HG02763 (cell line): ENCODE results near the gene ADAMTS16.
"Not testable (repeated sequence)": the region's sequence is repeated elsewhere in the genome, so short reads cannot be mapped to it uniquely, and the experiment has no call there.

Experiments
- ATAC-seq: cut with Tn5 transposase; IDR thresholded peaks from one replicate; pipeline ENCODE4 v1.9.1; 2021; ENCODE audit warnings: mild to moderate bottlenecking, moderate library complexity; ENCODE audit not compliant: unreplicated experiment

The ADAMTS16 gene

GRCh38 chr5:5139777-5140478, at the start of gene ADAMTS16:
Gene ADAMTS16 (plus strand): TSS chr5:5140330. CDS start chr5:5140468, 138 bp downstream.
- ATAC-seq = no peak

- ATAC-seq = no peak
Measured at GRCh38 chr5:5092149-5092548, 48.0 kb upstream of the ADAMTS16 start.

GRCh38 chr5:5100635-5101034, 39.5 kb upstream of the ADAMTS16 start:
- ATAC-seq = no peak

- ATAC-seq = no peak
Measured at GRCh38 chr5:5101676-5102075, 38.5 kb upstream of the ADAMTS16 start.

- ATAC-seq = no peak
Measured at GRCh38 chr5:5103245-5103644, 36.9 kb upstream of the ADAMTS16 start.

GRCh38 chr5:5104550-5104949, 35.6 kb upstream of the ADAMTS16 start:
- no peak for ATAC-seq

- ATAC-seq = no peak
Measured at GRCh38 chr5:5105531-5105930, 34.6 kb upstream of the ADAMTS16 start.

- no peak for ATAC-seq
Measured at GRCh38 chr5:5116956-5117355, 23.2 kb upstream of the ADAMTS16 start.

GRCh38 chr5:5122776-5123175, 17.4 kb upstream of the ADAMTS16 start:
- no peak for ATAC-seq

GRCh38 chr5:5124231-5124630, 15.9 kb upstream of the ADAMTS16 start:
- no peak for ATAC-seq

- ATAC-seq = no peak
Measured at GRCh38 chr5:5126444-5126843, 13.7 kb upstream of the ADAMTS16 start.

- no peak for ATAC-seq
Measured at GRCh38 chr5:5128766-5129165, 11.4 kb upstream of the ADAMTS16 start.

- no peak for ATAC-seq
Measured at GRCh38 chr5:5132234-5132633, 7.9 kb upstream of the ADAMTS16 start.

- ATAC-seq = no peak
Measured at GRCh38 chr5:5132693-5133295, 7.3 kb upstream of the ADAMTS16 start.

GRCh38 chr5:5134107-5134506, 6.0 kb upstream of the ADAMTS16 start:
- ATAC-seq = no peak

GRCh38 chr5:5135957-5136676, 4.0 kb upstream of the ADAMTS16 start:
- ATAC-seq = no peak

GRCh38 chr5:5137851-5138250, 2.3 kb upstream of the ADAMTS16 start:
- not testable (repeated sequence) for ATAC-seq

- no peak for ATAC-seq
Measured at GRCh38 chr5:5139336-5139776, 774 bp upstream of the ADAMTS16 start.

GRCh38 chr5:5140479-5141338, 579 bp downstream of the ADAMTS16 start:
- ATAC-seq = no peak

GRCh38 chr5:5141339-5141599, 1.1 kb downstream of the ADAMTS16 start:
- ATAC-seq = no peak
